HEK293 (cell line): ENCODE data around the gene SLC22A3.

ENCODE experiments used
- CTCF ChIA-PET: fragments of 350-600 bp; formaldehyde crosslinking; extraction: SDS; loops from one replicate; lab custom pipeline; 2021; ENCODE audit warnings: antibody characterized with exemption; lab: Yijun Ruan, JAX
- POLR2A ChIA-PET: fragments of 300-600 bp; formaldehyde crosslinking; extraction: SDS; loops from one replicate; lab custom pipeline; 2020; ENCODE audit warnings: antibody characterized with exemption, inconsistent platforms; lab: Yijun Ruan, JAX
- H3K27ac ChIP-seq: fragments of 200-500 bp; sonication (Bioruptor generic); 2 replicates; pipeline ENCODE4 v1.5.1; 2014; ENCODE audit warnings: low read depth, low read length, control low read depth, inconsistent platforms; ENCODE audit errors: extremely low read depth
- H3K36me3 ChIP-seq, 2 experiments: fragments of 200-500 bp in 1 of 2; sonication (Bioruptor generic) in 1 of 2; 1 replicate in 1 of 2; 2 replicates in 1 of 2; pipeline ENCODE4 v1.5.1; 2014 to 2017; ENCODE audit warnings: inconsistent platforms in 2 of 2, low read length in 2 of 2; ENCODE audit not compliant: control insufficient read depth in 2 of 2, insufficient read depth in 1 of 2
- H3K4me1 ChIP-seq: fragments of 200-500 bp; sonication (Bioruptor generic); 2 replicates; pipeline ENCODE4 v1.5.1; 2014; ENCODE audit warnings: mild to moderate bottlenecking, low read length, inconsistent platforms; ENCODE audit not compliant: control insufficient read depth, insufficient read depth
- H3K4me3 ChIP-seq: 2 replicates; pipeline ENCODE4 v1.5.1; 2011; ENCODE audit warnings: low read depth, mild to moderate bottlenecking, control low read depth, low read length, moderate library complexity
- H3K9me3 ChIP-seq: fragments of 200-500 bp; sonication (Bioruptor generic); 2 replicates; pipeline ENCODE4 v1.5.1; 2014; ENCODE audit warnings: low read depth, low read length, inconsistent platforms; ENCODE audit not compliant: control insufficient read depth, insufficient read depth
- EGR2 ChIP-seq: fragments of 450-650 bp; formaldehyde crosslinking; IDR thresholded peaks from 2 replicates; pipeline ENCODE4 v1.5.1; 2016; ENCODE audit warnings: low read depth, missing biosample characterization, missing genetic modification characterization
- GFI1B ChIP-seq: fragments of 450-650 bp; formaldehyde crosslinking; IDR thresholded peaks from 2 replicates; pipeline ENCODE4 v1.5.1; 2016; ENCODE audit warnings: missing biosample characterization, missing genetic modification characterization
- GLIS2 ChIP-seq: fragments of 450-650 bp; formaldehyde crosslinking; IDR thresholded peaks from 2 replicates; pipeline ENCODE4 v1.5.1; 2016; ENCODE audit warnings: missing biosample characterization, missing genetic modification characterization
- HOXA7 ChIP-seq: sonication (generic); formaldehyde crosslinking; IDR thresholded peaks from 2 replicates; pipeline ENCODE4 v1.8.1; 2022; ENCODE audit warnings: missing genetic modification reagents, borderline replicate concordance
- KLF7 ChIP-seq: fragments of 450-650 bp; formaldehyde crosslinking; IDR thresholded peaks from 2 replicates; pipeline ENCODE4 v1.5.1; 2016; ENCODE audit warnings: missing biosample characterization, missing genetic modification characterization, borderline replicate concordance
- KLF9 ChIP-seq: fragments of 450-650 bp; formaldehyde crosslinking; IDR thresholded peaks from 2 replicates; pipeline ENCODE4 v1.5.1; 2016; ENCODE audit warnings: missing biosample characterization, missing genetic modification characterization, low read depth
- SP2 ChIP-seq: fragments of 450-650 bp; formaldehyde crosslinking; IDR thresholded peaks from 2 replicates; pipeline ENCODE4 v1.5.1; 2016; ENCODE audit warnings: missing biosample characterization, missing genetic modification characterization
- TCF7L2 ChIP-seq: IDR thresholded peaks from 2 replicates; pipeline ENCODE4 v1.6.1; 2011; ENCODE audit warnings: low read depth, mild to moderate bottlenecking, inconsistent platforms, low read length, moderate library complexity, borderline replicate concordance
- YY2 ChIP-seq: fragments of 450-650 bp; formaldehyde crosslinking; IDR thresholded peaks from 2 replicates; pipeline ENCODE4 v1.5.1; 2016; ENCODE audit warnings: missing biosample characterization, missing genetic modification characterization
- ZBTB20 ChIP-seq: fragments of 450-650 bp; formaldehyde crosslinking; IDR thresholded peaks from 2 replicates; pipeline ENCODE4 v1.5.1; 2016; ENCODE audit warnings: missing biosample characterization, missing genetic modification characterization
- ZFHX2 ChIP-seq: fragments of 450-650 bp; formaldehyde crosslinking; conservative IDR thresholded peaks from 2 replicates; pipeline ENCODE4 v1.5.1; 2016; ENCODE audit warnings: missing biosample characterization, missing genetic modification characterization
- ZFP37 ChIP-seq: fragments of 450-650 bp; formaldehyde crosslinking; IDR thresholded peaks from 2 replicates; pipeline ENCODE4 v1.5.1; 2016; ENCODE audit warnings: missing biosample characterization, missing genetic modification characterization
- ZFP69B ChIP-seq: fragments of 450-650 bp; formaldehyde crosslinking; IDR thresholded peaks from 2 replicates; pipeline ENCODE4 v1.5.1; 2016; ENCODE audit warnings: missing biosample characterization, missing genetic modification characterization
- ZNF112 ChIP-seq: fragments of 450-650 bp; formaldehyde crosslinking; IDR thresholded peaks from 2 replicates; pipeline ENCODE4 v1.5.0; 2017; ENCODE audit warnings: missing biosample characterization, missing genetic modification characterization
- ZNF248 ChIP-seq: fragments of 450-650 bp; formaldehyde crosslinking; IDR thresholded peaks from 2 replicates; pipeline ENCODE4 v1.5.1; 2017; ENCODE audit warnings: missing biosample characterization, missing genetic modification characterization
- ZNF350 ChIP-seq: fragments of 450-650 bp; formaldehyde crosslinking; IDR thresholded peaks from 2 replicates; pipeline ENCODE4 v1.5.0; 2017; ENCODE audit warnings: missing biosample characterization, mild to moderate bottlenecking, missing genetic modification characterization
- ZNF404 ChIP-seq: fragments of 450-650 bp; formaldehyde crosslinking; IDR thresholded peaks from 2 replicates; pipeline ENCODE4 v1.5.1; 2017; ENCODE audit warnings: missing biosample characterization, missing genetic modification characterization
- ZNF514 ChIP-seq: fragments of 450-650 bp; formaldehyde crosslinking; IDR thresholded peaks from 2 replicates; pipeline ENCODE4 v1.5.1; 2016; ENCODE audit warnings: missing biosample characterization, missing genetic modification characterization
- ZNF600 ChIP-seq: fragments of 450-650 bp; formaldehyde crosslinking; IDR thresholded peaks from 2 replicates; pipeline ENCODE4 v1.5.1; 2016; ENCODE audit warnings: missing biosample characterization, missing genetic modification characterization
- ZNF791 ChIP-seq: fragments of 450-650 bp; formaldehyde crosslinking; IDR thresholded peaks from 2 replicates; pipeline ENCODE4 v1.5.1; 2016; ENCODE audit warnings: missing biosample characterization, missing genetic modification characterization
- TF ChIP-seq, protein P1 (sequence below): fragments of 450-650 bp; formaldehyde crosslinking; IDR thresholded peaks from 2 replicates; pipeline ENCODE4 v1.5.1; 2016; ENCODE audit warnings: missing biosample characterization, missing genetic modification characterization
- TF ChIP-seq, protein P2 (sequence below): fragments of 450-650 bp; formaldehyde crosslinking; IDR thresholded peaks from 2 replicates; pipeline ENCODE4 v1.5.1; 2016; ENCODE audit warnings: missing biosample characterization, missing genetic modification characterization
- TF ChIP-seq, protein P3 (sequence below): fragments of 450-650 bp; formaldehyde crosslinking; IDR thresholded peaks from 2 replicates; pipeline ENCODE4 v1.5.1; 2016; ENCODE audit warnings: missing biosample characterization, missing genetic modification characterization, borderline replicate concordance
- TF ChIP-seq, protein P4 (sequence below): fragments of 450-650 bp; formaldehyde crosslinking; IDR thresholded peaks from 2 replicates; pipeline ENCODE4 v1.5.1; 2016; ENCODE audit warnings: missing biosample characterization, missing genetic modification characterization
- TF ChIP-seq, protein P5 (sequence below): fragments of 450-650 bp; formaldehyde crosslinking; conservative IDR thresholded peaks from 2 replicates; pipeline ENCODE4 v1.5.1; 2016; ENCODE audit warnings: low read depth, missing biosample characterization, missing genetic modification characterization

SLC22A3 gene

DNA sequence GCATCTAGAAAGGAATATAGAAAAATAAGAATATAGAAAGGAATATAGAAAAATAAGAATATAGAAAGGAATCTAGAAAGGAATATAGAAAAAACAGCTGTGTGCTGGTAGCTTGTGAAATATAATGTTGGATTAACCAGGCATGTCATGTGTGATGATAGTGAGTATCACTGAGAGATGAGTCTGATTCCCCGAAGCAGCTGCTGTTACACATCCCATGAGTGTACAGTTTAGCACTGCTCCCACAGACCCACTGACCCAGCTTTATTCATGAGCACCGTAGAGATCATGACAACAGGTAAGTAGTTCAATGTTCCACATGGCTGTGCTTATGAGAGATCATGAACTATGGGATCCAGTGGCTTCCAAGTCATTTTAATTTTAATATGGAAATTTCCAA, 64.8 kb downstream of the SLC22A3 start:
- ChIA-PET POLR2A (no interaction called here), CTCF (no interaction called here)
- TF ChIP-seq YY2 (tag by site-specific recombination) = no peak
- no peak for TF ChIP-seq SP2 (tag by site-specific recombination)
- TF ChIP-seq, protein P1, sequence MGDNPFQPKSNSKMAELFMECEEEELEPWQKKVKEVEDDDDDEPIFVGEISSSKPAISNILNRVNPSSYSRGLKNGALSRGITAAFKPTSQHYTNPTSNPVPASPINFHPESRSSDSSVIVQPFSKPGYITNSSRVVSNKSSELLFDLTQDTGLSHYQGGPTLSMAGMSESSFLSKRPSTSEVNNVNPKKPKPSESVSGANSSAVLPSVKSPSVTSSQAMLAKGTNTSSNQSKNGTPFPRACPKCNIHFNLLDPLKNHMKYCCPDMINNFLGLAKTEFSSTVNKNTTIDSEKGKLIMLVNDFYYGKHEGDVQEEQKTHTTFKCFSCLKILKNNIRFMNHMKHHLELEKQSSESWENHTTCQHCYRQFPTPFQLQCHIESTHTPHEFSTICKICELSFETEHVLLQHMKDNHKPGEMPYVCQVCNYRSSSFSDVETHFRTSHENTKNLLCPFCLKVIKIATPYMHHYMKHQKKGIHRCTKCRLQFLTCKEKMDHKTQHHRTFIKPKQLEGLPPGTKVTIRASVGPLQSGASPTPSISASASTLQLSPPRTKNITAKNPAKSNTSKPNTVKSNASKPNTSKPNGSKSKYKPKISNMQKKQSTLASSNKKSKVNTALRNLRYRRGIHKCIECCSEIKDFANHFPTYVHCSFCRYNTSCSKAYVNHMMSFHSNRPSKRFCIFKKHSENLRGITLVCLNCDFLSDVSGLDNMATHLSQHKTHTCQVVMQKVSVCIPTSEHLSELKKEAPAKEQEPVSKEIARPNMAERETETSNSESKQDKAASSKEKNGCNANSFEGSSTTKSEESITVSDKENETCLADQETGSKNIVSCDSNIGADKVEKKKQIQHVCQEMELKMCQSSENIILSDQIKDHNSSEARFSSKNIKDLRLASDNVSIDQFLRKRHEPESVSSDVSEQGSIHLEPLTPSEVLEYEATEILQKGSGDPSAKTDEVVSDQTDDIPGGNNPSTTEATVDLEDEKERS (tag by site-specific recombination) = no peak
- TF ChIP-seq ZNF600 = no peak
- TF ChIP-seq, protein P2, sequence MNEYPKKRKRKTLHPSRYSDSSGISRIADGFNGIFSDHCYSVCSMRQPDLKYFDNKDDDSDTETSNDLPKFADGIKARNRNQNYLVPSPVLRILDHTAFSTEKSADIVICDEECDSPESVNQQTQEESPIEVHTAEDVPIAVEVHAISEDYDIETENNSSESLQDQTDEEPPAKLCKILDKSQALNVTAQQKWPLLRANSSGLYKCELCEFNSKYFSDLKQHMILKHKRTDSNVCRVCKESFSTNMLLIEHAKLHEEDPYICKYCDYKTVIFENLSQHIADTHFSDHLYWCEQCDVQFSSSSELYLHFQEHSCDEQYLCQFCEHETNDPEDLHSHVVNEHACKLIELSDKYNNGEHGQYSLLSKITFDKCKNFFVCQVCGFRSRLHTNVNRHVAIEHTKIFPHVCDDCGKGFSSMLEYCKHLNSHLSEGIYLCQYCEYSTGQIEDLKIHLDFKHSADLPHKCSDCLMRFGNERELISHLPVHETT (tag by site-specific recombination) = no peak
- no peak for TF ChIP-seq ZNF791
- no peak for TF ChIP-seq TCF7L2
- no peak for TF ChIP-seq GLIS2 (tag by site-specific recombination)
- TF ChIP-seq GFI1B (tag by site-specific recombination) = no peak
- TF ChIP-seq, protein P3, sequence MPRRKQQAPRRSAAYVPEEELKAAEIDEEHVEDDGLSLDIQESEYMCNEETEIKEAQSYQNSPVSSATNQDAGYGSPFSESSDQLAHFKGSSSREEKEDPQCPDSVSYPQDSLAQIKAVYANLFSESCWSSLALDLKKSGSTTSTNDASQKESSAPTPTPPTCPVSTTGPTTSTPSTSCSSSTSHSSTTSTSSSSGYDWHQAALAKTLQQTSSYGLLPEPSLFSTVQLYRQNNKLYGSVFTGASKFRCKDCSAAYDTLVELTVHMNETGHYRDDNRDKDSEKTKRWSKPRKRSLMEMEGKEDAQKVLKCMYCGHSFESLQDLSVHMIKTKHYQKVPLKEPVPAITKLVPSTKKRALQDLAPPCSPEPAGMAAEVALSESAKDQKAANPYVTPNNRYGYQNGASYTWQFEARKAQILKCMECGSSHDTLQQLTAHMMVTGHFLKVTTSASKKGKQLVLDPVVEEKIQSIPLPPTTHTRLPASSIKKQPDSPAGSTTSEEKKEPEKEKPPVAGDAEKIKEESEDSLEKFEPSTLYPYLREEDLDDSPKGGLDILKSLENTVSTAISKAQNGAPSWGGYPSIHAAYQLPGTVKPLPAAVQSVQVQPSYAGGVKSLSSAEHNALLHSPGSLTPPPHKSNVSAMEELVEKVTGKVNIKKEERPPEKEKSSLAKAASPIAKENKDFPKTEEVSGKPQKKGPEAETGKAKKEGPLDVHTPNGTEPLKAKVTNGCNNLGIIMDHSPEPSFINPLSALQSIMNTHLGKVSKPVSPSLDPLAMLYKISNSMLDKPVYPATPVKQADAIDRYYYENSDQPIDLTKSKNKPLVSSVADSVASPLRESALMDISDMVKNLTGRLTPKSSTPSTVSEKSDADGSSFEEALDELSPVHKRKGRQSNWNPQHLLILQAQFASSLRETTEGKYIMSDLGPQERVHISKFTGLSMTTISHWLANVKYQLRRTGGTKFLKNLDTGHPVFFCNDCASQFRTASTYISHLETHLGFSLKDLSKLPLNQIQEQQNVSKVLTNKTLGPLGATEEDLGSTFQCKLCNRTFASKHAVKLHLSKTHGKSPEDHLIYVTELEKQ (tag by site-specific recombination) = no peak
- TF ChIP-seq ZFHX2 (tag by site-specific recombination) = no peak
- no peak for TF ChIP-seq KLF7 (tag by site-specific recombination)
- TF ChIP-seq KLF9 (tag by site-specific recombination) = no peak
- TF ChIP-seq ZBTB20 (tag by site-specific recombination) = no peak
- TF ChIP-seq ZNF404 = no peak
- TF ChIP-seq HOXA7 (CRISPR knock-in tag) = no peak
- no peak for TF ChIP-seq ZNF350 (tag by site-specific recombination)
- TF ChIP-seq ZFP69B (tag by site-specific recombination) = no peak
- TF ChIP-seq EGR2 (tag by site-specific recombination) = no peak
- TF ChIP-seq ZNF514 (tag by site-specific recombination) = no peak
- H3K4me1 ChIP-seq = no peaks in the 10 kb centered on the region
- no peaks in the 10 kb centered on the region for H3K36me3 ChIP-seq
- no peak overlapping the region for H3K27ac ChIP-seq
- no peaks in the 10 kb centered on the region for H3K9me3 ChIP-seq
- no peak overlapping the region for H3K4me3 ChIP-seq

DNA sequence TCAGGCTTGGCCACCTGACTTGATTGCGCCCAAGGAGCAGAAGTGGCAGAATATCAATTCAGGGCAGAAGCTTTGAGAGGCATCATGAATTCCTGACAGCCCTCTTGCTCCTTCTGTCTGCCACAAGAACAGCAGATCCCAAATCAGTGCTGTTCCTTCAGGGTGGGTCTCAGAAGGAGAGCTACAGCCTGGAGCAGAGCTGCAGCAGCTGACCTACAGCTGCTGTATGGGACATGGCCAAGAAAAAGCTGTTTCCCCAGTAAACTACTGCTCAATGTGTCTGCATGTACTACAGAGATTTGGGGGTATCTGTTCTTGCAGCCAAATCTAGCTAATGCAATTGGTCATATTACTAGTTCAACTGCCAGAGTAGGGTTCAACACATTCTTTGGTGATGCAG, 69.0 kb downstream of the SLC22A3 start:
- POLR2A ChIA-PET = no interaction called here
- Histone ChIP-seq H3K9me3 (no peaks in the 10 kb centered on the region), H3K27ac (no peak overlapping the region), H3K36me3 (no peaks in the 10 kb centered on the region), H3K4me3 (no peak overlapping the region), H3K4me1 (no peaks in the 10 kb centered on the region)
- CTCF ChIA-PET = interaction anchor here (0.6 to 1.2 kb wide), 3 partner anchors 38 to 547 kb away, joined by 3 to 5 read pairs (median 4); no protein-coding TSS in a partner anchor
- TF ChIP-seq ZNF112 (tag by site-specific recombination) (no peak), ZFP37 (tag by site-specific recombination) (no peak), ZNF248 (no peak)
- TF ChIP-seq, protein P4, sequence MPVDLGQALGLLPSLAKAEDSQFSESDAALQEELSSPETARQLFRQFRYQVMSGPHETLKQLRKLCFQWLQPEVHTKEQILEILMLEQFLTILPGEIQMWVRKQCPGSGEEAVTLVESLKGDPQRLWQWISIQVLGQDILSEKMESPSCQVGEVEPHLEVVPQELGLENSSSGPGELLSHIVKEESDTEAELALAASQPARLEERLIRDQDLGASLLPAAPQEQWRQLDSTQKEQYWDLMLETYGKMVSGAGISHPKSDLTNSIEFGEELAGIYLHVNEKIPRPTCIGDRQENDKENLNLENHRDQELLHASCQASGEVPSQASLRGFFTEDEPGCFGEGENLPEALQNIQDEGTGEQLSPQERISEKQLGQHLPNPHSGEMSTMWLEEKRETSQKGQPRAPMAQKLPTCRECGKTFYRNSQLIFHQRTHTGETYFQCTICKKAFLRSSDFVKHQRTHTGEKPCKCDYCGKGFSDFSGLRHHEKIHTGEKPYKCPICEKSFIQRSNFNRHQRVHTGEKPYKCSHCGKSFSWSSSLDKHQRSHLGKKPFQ = no peak
- TF ChIP-seq, protein P5, sequence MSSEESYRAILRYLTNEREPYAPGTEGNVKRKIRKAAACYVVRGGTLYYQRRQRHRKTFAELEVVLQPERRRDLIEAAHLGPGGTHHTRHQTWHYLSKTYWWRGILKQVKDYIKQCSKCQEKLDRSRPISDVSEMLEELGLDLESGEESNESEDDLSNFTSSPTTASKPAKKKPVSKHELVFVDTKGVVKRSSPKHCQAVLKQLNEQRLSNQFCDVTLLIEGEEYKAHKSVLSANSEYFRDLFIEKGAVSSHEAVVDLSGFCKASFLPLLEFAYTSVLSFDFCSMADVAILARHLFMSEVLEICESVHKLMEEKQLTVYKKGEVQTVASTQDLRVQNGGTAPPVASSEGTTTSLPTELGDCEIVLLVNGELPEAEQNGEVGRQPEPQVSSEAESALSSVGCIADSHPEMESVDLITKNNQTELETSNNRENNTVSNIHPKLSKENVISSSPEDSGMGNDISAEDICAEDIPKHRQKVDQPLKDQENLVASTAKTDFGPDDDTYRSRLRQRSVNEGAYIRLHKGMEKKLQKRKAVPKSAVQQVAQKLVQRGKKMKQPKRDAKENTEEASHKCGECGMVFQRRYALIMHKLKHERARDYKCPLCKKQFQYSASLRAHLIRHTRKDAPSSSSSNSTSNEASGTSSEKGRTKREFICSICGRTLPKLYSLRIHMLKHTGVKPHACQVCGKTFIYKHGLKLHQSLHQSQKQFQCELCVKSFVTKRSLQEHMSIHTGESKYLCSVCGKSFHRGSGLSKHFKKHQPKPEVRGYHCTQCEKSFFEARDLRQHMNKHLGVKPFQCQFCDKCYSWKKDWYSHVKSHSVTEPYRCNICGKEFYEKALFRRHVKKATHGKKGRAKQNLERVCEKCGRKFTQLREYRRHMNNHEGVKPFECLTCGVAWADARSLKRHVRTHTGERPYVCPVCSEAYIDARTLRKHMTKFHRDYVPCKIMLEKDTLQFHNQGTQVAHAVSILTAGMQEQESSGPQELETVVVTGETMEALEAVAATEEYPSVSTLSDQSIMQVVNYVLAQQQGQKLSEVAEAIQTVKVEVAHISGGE (tag by site-specific recombination) = no peak
